Hematopoietic multipotent progenitor cell treated with erythropoietin and hydrocortisone succinate and interleukin-3 and kit ligand, for 6 days (in vitro differentiated cells): ENCODE results near the gene SP2.

ENCODE experiments used
- DNase-seq: peaks from one replicate; pipeline ENCODE4 v3.0.0-alpha.2; 2015

SP2 gene

DNA sequence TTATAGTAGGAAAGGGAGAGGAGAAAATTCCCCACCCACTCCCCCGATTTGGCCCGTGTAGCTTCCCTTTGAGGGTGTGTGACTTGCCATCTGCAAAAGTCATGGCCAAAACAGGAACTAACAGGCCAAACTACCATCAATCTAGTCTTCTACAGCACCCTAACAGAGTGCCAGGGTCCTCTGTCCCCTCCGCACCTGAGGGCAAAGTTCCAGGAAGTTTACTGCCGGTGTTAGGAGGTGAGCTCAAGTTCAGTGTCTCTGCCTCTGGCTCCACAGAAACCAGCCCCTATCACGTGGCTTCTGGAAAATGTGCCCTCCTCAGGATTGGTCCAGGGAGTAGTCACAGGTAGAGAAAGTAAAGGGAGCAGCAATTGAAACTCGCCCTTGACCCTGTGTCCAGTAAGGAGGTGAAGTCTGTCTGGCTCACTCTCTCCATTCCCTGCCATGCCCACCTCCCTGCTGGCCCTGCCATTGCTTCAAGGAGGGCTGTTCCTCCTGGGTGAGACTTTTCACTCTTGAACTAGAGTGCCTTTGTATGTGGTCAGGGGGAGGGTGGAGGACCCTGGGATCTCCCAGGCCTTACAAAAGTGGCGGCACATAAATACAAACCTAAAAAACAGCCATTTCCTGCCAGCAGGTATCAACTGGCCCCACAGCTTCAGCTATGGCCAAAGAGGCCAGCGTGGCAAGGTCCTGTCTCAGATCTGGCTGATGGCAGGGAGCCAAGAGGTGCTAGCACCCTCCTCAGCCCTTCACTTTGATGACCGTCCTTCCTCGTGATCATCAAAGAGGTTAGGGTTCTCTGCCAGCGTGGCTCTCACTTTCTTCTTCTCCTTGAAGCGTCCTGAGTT is 56.4 kb downstream of the SP2 start:
- DNase-seq, result no peak

GRCh38 chr17:47953909-47954308 is 57.9 kb downstream of the SP2 start:
- DNase-seq, result no peak

GRCh38 chr17:47955497-47956461 is 59.7 kb downstream of the SP2 start:
- DNase-seq, result no peak

GRCh38 chr17:47956791-47957590 is 61.0 kb downstream of the SP2 start:
- no peak for DNase-seq

GRCh38 chr17:47957591-47958490 is 61.8 kb downstream of the SP2 start, which contains the start of gene PRR15L:
PRR15L (minus strand) TSS chr17:47957883; CDS start chr17:47953234, 4,649 bp downstream.
- DNase-seq, result no peak

- DNase-seq, result no peak
Observed at GRCh38 chr17:47959825-47960655, 64.0 kb downstream of the SP2 start.

DNA sequence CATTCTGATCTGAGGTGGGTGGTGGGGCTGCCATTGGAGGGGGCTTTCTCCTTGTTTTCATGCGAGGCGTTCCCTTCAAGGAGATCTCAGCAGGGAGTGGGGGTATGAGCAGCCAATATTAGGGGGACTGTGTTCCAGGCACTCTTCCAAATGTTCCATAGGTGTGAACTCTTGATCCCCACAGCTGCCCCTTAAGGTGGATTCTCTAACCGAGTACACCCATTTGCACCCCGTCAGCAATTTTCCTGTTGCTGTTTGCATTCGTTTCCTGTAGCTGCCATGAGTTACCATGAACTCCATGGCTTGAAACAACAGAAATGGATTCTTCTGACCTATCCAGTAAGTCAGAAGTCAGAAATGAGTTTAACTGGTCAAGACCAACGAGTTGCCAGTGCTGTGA is 65.4 kb downstream of the SP2 start:
- DNase-seq, result no peak

DNA sequence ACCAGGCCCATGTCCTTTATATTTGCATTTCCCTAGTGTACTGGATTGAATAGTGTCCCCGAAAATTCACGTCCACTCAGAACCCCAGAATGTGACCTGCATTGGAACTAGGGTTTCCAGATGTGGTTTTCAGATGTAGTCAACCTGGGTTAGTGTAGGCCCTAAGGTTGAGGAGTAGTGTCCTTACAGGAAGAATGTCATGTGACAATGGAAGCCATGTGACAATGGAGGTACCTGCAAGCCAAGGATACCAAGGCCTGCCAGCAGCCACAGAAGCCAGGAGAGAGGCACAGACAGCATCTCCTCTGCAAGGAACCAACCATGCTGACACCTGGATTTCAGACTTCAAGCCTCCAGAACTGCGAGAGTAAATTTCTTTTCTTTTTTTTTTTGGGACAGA is 66.9 kb downstream of the SP2 start:
- DNase-seq, result no peak

DNA sequence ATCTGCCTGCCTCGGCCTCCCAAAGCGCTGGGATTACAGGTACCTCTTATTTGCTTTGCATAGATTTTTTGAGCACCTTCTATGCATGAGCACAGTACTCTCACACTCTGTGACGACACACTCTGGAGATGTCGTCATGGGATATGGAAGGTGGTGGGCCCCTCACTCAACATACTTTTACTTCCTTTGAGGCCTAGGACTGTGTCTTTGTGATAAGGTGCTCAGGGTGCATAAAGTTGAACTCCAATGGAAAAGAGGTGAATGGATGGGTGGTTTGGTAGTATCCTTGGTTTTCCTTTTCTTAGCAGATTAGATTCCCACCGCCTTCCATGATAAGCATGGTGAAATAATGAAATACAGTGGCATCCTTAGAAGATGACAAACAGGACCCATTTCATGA is 68.8 kb downstream of the SP2 start:
- no peak for DNase-seq

DNA sequence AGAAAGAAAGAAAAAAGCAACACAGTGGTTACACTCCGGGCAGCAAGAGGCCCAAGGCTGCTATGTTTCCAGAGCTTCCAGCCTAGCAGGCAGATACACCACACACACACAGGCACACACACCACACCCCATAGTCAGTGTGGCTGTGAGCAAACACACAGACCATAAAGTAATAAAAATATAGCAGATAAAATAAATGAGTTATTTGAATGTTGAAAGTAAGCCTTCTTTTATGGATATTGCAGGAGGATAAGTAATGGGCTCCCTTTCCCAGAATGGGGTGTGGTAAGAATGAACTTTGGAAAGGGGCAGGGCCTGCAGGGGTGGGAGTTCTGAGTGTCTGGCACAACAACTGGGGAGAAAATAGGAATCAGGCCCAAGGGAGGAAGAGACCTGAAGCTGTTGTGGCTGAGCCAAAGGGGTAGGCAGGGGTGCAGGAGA is 70.1 kb downstream of the SP2 start:
- DNase-seq, result no peak

DNA sequence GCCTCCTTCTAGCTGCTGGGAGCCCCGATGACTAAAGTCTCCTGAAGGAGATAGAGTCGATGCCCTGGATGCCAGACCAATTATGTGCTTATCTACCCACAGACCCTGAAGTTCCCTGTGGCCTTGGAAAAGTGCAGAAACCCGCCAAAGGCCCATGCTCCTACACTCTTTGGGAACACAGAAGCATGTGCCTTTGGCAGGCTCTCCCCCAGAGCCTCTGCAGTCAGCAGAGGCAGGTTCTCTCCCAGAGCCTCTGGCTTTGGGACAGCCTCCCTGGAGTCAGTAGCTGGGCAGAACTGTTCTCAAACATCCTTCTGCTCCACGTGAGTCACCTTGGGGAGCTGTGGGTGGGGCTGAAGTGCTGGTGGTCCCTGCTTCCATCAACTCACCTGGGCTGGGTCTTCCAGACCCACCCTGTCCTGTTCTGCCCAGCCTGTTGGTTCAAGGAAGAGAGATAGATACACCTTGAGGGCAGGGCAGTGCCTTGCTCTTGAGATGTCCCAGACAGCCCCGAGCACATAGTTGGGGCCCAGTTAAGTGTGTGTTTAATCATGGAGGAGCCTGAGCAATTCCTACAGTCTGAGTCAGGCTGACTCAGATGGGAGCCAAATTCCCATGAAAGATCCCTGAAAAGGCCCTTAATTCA is 71.7 kb downstream of the SP2 start:
- DNase-seq, result no peak

DNA sequence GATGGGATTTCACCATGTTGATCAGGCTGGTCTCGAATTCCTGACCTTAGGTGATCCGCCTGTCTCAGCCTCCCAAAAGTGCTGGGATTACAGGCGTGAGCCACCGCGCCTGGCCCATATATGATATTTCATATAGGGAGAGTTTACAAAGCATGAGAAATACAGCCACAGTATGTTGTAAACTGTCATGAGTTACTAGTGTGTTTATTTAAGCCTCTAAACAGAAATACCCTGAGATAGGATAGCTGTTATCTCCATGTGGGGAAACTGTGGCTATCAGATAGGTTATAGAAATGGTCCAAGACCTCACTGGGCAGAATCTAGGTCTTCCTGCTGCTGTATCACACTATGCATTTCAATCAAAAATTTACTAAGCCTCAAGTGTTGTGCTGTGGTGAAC is 72.8 kb downstream of the SP2 start:
- peak; percentile 41 for DNase-seq

- DNase-seq, result no peak
Observed at GRCh38 chr17:47969930-47970724, 74.1 kb downstream of the SP2 start.

DNA sequence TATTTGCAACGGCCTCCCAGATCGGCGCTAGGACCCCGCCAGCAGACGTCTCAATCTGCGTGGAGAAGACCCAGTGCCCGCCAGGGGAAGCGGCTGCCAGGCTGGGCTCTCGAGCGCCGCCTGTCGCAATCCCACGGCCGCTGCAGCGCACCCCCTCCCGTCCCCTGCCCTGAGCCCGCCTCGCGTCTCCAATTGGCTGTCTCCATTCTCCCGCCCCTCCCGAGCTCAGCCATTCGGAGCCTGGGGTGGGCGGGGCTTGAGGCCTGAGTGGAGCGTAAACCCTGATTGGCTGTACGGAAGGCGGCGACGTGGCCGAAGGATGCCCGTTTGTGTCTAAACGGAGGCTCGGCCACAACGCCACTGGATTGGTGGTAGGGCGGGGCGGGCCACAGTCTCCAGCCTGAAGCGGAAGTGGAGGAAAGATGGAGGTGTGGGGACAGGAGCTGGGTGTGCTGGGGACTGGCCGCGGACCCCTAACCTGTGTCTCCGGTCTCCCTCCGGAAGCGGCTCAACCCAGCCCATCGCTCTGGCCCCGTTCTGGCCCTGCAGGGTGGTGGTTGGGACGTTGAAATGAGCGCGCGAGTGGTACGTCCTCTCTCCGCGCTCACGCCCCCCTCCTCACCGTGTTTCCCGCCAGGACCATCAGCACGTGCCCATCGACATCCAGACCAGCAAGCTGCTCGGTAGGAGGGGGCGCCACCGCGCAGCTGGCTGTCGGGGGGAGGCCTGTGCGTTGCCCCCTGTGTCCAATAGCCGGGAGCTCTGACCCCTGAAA is 74.9 kb downstream of the SP2 start, which contains the start of gene CDK5RAP3:
TSS of gene CDK5RAP3 (plus strand) at position 389 of the 775 bp plus-strand sequence. CDS start at position 423, 34 bp downstream.
- DNase-seq, result peak; percentile 100

DNA sequence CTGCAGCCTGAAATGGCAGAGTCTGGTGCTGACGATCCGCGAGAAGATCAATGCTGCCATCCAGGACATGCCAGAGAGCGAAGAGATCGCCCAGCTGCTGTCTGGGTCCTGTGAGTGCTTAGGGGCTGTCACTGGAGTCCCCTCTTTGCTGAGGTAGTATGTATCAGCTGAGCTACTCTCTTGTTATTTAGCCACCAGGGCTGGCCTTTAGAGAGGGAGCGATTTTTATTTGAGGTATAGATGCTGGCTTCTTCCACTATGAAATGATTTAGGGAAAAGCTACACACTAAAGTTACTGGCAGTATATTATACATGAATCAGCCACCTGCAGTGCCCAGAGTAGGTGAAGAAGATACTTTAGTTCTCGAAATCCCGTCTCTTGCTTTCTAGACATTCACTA is 77.5 kb downstream of the SP2 start:
- no peak for DNase-seq

- DNase-seq, result no peak
Observed at GRCh38 chr17:47975189-47975822, 79.3 kb downstream of the SP2 start.

GRCh38 chr17:47975823-47976205 is 79.8 kb downstream of the SP2 start:
- DNase-seq, result no peak

DNA sequence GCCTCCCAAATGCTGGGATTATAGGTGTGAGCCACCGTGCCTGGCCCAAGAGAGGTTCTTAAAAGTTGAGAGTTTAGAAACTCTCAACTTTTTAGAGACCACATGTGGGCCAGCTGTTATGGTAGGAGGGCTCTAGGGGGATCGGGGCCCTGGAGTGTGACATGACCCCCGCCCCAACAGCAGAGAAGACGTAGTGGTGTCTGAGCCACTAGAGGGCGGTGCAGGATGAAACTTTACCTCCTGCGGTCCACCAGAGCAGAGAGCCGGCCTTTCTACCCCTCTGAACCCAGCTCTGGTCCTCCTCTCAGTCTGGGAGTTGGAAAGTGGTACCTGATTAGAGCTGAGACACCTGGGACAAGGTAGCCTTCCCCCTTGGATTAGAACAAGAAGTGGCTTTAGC is 82.3 kb downstream of the SP2 start:
- peak; percentile 86 for DNase-seq
